ENCODE data around the gene PDXK. TPM values are rescaled to one million over a fixed set of nuclear protein-coding genes. Genes with fewer than 3 reads are reported as not detected.

PDXK gene
- total and polyA plus RNA-seq, 9 of the 15 experiments (the other 6 are each of a cell fraction or from before 2014, with no cell fraction given): 5.6 to 162 (median 76.5) TPM

DNA sequence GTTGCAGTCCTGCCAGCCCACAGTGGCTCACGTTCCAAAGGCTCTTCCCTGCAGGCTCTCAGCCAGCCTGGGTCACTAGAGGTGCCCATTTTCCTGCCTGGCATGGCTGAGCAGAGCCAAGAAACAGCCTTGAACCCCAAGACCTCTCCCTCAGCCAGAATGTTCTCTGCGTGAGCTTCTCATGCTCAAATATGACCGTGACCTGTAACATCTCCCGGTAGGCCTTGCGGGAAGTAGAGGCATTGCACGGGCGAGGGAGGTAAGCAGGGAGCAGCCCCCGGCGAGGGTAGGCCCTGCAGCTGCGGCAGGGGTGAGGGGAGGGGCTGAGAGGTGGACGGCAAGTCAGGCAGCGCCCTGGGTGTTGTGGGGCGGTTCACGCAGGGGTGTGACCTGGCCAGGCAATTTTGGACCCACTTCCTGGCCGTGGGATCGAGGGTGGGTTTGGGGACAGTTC, 90.4 kb downstream of the PDXK start:
- in situ Hi-C loops (cut with MboI): no loop called here
- FAIRE-seq (no peak), DNase-seq (ENCODE audit: extremely low read depth in 1 of 4, low spot score in 3 of 4) (no peak), ATAC-seq (no peak)
- ChIA-PET POLR2A (interaction anchor here (0.6 to 1.2 kb wide), 7 partner anchors 8 to 230 kb away, joined by 3 to 6 read pairs (median 4); no protein-coding TSS in a partner anchor), CTCF (ENCODE audit: low intra/inter-chr PET ratio) (interaction anchor here (0.6 to 1.1 kb wide), 2 partner anchors 134 to 163 kb away, joined by 3 read pairs; no protein-coding TSS in a partner anchor)
- Histone ChIP-seq H3K9ac (ENCODE audit: insufficient read depth in 1 of 2, low read depth in 2 of 2, low read length in 2 of 2) (peak overlapping the region in 1 of 2 experiments; percentile 71; a peak in 1 of 4 replicates), H3K36me3 (ENCODE audit: control insufficient read depth, insufficient read depth, low read length) (peaks cover 25% of the 10 kb centered on the region; the same call in 2 of the 3 replicates), H3K9me1 (ENCODE audit: control insufficient read depth, insufficient read depth, low read length) (peaks cover 4% of the 10 kb centered on the region), H3K9me3 (replicated peaks; ENCODE audit: control insufficient read depth, insufficient read depth, low read depth, low read length) (no peaks in the 10 kb centered on the region), H3K4me1 (replicated peaks in 1 of 2; ENCODE audit: control insufficient read depth in 2 of 2, insufficient read depth in 2 of 2, low read length in 2 of 2) (peaks cover 18 to 90% of the 10 kb centered on the region in 2 experiments), H3K4me3 (no peak overlapping the region), H4K20me1 (replicated peaks; ENCODE audit: control insufficient read depth, insufficient read depth, low read length) (0 out of 2 replicates have a peak, but pooled peaks cover 5% of the 10 kb centered on the region), H2AFZ (ENCODE audit: low read depth, low read length) (no peak overlapping the region), H3K4me2 (ENCODE audit: insufficient read depth, low read length) (no peak overlapping the region), H3K79me2 (ENCODE audit: control insufficient read depth, insufficient read depth, low read length) (no peaks in the 10 kb centered on the region), H3K27me3 (ENCODE audit: control insufficient read depth in 2 of 2, insufficient read depth in 2 of 2, low read length in 2 of 2) (no peaks in the 10 kb centered on the region), H3K27ac (ENCODE audit: extremely low read depth, low read depth, low read length) (no peak overlapping the region)
- intact Hi-C loops (cut with micrococcal nuclease): no loop called here
- peak; percentile 55 for TF ChIP-seq POLR2G (IDR thresholded peaks at IDR 0.05; ENCODE audit: low read depth, low read length)
- no peak for TF ChIP-seq HSF4 (CRISPR knock-in tag; IDR thresholded peaks at IDR 0.05; ENCODE audit: borderline replicate concordance)
- TF ChIP-seq ZNF232 (CRISPR knock-in tag; IDR thresholded peaks at IDR 0.05): no peak
- TF ChIP-seq POLR2A (conservative IDR thresholded peaks at IDR 0.05): peak; percentile 45; the same call in 1 of the 2 replicates
- BruUV-seq (replicated peaks): no TSS peak
- WGBS (ENCODE audit: insufficient coverage, low coverage, missing lambda C conversion rate): 92% methylated on average over 16 of the region's 16 CpGs

All from K562 (cell line).